NCI-H1105 (cell line): ENCODE results near the gene C19orf53.

Experiments
- DNase-seq: peaks from one replicate; lab custom pipeline; 2025; lab: John Stamatoyannopoulos, UW

C19orf53 gene

DNA sequence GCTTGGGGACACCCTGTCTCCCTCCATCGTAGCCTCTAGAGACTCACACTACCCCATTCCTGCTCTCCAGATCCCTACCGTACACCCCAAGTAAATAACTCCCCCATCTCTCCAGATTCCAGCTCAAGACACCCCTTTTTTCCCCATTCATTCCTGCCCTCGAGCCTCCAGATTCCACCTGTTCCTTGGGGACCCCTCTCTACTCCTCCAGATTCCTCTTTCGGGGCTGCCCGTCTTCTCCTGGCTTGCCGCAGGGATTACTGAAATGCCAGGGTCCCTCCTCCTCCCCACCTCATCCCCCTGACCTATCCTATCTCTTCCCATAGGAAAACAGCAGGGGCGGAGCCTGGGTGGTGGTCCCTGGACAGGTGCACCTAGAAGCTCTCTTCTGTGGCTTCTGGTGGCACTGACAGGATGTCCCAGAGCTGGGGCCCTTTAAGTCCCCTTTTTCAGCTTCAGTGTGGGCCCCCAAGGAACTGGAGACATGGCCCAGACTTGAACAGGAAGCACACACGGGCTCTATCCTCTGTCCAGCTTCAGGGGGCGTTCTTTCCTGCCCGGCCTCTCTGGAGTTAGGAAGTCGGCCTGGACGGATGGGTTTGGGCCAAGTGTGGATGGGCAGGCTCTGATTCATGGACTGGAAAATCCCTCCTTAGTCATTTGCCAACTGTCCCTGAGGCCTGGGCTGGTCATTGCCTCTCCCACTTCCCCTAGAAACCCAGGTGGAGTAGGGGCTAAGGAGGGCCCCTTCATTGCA, 22.2 kb downstream of the C19orf53 start:
- DNase-seq, result no peak

DNA sequence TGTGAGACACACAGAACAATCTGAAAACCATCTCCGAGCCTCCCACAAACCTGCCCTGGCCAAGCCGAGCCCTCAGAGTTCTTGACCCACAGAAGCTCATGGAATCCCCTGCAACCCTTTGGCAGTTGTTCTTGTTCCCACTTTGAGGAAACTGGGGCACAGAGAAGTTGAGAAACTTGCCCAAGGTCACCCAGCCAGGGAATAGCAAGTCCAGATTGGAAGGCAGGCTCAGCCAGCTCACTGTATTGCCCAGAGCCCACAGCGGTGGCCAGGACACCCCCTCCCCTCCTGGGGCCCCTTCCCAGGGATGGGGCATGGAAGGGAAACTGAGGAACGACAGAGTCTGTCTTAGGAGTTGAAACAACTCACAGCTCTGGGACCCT, 22.8 kb downstream of the C19orf53 start:
- no peak for DNase-seq

DNA sequence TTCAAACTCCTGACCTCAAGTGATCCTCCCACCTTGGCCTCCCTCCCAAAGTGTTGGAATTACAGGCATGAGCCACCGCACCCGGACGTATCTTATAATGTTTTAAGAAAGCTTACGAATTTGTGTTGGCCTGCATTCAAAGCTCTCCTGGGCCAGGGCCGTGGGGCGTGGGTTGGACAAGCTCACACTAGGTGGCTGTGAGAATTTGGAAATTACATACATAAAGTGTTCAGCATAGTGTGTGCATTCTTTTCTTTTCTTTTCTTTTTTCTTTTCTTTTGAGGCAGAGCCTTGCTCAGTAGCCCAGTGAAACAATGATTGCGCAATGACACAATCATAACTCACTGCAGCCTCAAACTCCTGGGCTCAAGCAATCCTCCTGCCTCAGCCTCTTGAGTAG, 23.6 kb downstream of the C19orf53 start:
- no peak for DNase-seq

DNA sequence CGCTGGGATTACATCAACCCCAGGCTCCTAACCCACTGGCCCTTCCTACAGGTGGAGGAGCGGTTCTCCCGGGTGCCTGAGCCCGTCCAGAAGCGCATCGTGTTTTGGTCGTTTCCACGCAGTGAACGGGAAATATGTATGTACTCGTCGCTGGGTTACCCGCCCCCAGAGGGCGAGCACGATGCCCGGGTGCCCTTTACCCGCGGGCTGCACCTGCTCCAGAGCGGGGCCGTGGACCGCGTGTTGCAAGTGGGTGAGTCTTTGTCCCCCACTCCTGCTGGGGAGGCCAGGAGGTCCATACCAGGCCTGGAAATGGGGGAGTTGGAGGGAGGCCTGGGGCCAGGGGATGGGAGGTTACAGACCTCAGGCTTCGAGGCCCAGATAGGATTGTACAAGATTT, 25.4 kb downstream of the C19orf53 start:
- DNase-seq, result no peak

DNA sequence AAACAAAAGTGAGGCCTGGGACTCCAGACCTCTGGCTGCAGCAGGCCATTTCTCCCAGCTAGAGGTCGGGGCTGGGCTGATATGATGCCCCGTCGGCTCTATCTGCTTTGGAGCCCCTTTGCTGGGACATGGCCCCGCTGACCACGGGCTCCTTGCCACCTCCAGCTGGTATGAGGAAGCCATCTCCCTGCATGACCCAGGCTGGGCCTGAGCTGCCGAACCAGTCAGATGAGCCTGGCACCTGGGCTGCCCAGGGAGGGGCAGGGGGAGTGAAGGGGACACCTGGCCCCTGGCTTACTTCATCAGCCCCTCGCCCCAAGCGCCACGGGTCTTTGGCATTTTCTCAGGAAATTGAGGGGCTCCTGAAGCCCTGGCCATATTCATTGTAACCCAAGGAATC, 28.8 kb downstream of the C19orf53 start:
- no peak for DNase-seq

DNA sequence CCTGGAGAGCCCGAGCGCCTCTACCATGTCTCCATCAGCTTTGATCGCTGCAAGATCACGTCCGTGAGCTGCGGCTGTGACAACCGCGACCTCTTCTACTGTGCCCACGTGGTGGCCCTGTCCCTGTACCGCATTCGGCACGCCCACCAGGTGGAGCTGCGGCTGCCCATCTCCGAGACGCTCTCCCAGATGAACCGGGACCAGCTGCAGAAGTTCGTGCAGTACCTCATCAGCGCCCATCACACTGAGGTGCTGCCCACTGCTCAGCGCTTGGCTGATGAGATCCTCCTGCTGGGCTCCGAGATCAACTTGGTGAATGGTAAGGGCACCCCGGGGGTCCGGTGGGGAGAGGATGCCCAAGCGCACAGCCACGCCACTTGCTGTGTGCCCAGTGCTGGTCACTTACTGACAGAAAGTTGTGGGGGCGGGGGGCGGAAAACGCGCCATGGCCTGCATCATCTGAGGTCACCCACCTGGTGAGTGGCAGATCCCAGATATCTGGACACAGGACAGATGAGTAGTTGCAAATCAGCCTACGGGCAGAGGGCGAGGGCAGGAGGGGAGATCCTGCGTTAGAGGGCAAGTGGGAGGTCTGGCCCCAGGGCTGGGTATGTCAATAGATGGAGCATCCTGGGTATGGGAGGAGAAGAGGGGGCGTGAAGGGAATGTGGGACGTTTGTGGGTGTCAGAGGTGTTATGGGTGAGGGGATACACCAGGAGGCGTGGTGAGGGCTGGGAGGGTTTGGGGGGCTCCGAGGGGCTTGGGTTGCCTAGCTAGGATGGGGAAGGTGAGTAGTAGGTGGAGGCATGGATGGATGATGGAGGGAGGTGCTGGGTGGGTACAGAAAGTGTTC, 30.8 kb downstream of the C19orf53 start:
- no peak for DNase-seq

DNA sequence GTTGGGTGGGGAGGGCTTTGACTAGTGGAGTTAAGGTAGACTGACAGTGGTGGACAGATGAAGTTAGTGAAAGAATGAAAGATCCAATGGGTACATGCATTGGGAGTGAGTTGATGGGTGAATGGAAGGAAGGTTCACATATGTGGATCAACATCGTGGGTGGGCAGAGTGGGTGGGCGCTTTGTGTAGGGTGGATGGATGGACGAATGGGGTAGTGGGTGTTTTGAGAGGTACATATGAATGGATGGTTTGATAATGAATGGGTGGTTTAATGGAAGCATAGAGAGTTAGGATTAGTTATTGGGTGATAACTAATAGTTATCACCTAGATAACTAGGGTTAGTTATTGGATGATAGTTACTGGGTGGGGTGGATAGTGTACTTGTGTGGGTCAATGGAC, 32.5 kb downstream of the C19orf53 start:
- no peak for DNase-seq

DNA sequence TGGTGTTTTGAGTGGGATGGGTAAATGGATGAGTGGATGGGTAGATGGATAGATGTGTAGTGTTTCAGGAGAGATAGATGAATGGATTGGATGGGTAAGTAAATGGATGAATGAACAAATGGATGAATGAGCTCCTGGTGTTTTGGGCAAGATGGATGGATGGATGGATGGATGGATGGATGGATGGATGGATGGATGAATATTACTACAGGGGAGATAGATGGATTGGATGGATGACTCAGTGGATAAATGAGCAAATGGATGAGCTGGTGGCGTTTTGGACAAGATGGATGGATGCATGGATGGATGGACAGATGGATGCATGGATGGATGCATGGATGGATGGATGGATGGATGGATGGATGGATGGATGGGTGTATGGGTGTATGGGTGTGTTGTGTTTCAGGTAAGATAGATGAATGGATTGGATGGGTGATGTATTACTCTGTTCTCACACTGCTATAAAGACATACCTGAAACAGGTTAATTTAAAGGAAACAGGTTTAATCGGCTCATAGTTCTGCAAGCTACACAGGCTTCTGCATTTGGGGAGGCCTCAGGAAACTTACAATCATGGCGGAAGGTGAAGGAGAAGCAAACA, 33.3 kb downstream of the C19orf53 start:
- no peak for DNase-seq

DNA sequence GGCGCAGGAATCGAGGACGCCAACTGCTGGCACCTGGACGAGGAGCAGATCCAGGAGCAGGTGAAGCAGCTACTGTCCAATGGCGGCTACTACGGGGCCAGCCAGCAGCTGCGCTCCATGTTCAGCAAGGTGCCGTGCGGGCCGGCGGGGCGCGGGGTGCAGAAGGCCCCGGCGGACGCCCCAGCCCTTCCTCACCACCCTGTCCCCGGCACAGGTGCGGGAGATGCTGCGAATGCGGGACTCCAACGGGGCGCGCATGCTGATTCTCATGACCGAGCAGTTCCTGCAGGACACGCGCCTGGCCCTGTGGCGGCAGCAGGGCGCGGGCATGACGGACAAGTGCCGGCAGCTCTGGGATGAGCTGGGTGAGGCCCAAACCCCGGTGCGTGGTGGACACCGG, 34.6 kb downstream of the C19orf53 start:
- no peak for DNase-seq

DNA sequence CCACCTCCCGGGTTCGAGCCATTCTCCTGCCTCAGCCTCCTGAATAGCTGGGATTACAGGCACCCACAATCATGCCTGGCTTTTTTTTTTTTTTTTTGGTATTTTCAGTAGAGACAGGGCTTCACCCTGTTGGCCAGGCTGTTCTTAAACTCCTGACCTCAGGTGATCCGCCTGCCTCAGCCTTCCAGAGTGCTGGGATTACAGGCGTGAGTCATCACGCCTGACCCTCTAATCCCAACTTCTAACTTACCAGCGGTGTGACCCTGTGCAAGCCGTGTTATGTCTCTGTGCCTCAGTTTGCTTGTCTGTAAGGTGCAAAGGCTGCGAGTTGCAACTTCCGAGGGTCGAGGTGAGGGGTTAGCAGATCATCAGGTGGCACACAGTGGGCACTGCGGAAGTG, 38.3 kb downstream of the C19orf53 start:
- DNase-seq, result no peak

DNA sequence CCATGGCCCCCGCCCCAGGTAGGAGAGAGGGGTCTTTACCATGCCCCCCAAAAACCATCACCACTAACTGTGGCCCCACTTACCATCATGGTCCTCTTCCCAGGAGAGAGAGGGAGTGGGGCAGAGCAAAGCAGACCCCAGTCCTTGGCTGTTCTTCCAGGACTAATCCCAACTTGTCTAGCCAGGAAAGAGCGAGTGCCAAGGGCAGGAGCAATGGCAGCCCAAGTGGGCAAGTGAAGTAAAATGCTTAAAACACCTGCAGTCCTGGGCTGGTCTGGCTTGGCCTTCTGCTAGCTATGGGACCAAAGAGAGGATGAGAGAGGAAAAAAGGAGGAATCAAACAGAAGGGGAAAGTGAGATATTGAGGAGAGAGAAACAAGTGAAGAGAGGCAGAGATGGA, 38.9 kb downstream of the C19orf53 start:
- no peak for DNase-seq

DNA sequence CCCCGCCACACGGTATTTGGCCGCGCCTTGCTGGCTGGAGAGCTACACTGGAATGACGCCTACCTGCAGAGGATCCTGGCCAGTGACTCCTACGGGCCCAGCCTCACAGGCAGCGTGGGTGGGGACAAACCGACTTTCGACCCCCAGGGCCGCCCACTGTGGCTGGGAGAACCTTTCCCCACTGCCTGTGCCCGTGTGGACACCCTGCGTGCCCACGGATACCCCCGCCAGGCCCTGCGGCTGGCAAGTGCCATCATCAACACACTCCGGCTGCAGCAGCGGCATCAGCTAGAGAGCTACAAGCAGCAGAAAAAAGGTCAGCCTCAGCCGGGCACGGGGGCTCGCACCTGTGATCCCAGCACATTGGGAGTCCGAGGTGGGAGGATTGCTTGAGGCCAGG, 40.3 kb downstream of the C19orf53 start:
- no peak for DNase-seq

DNA sequence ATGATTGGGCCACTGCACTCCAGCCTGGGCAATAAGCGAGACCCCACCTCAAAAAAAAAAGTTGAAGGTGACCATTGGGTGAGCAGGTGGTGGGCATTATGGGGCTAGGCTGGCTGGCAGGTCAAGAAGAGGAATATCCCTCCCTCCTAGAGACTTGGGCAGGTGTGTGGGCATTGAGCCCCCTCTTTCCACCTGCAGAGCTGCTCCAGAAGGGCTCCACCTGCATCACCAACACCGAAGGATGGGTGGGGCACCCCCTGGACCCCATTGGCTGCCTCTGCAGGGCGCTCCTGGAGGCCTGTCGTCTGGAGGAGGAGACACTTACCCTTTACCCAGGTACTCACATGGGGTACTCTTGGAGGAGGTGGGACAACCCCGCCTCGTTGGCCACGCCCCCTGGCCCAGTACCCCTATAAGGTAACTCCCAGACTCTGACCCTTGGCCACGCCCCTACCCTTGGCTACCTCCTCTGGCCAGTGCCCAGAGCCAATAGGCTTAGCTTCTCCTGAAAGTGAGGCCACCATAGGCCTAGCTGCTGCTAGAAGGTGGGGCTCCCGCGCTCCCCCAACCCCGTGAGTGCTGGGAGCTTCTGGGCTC, 42.9 kb downstream of the C19orf53 start:
- no peak for DNase-seq

DNA sequence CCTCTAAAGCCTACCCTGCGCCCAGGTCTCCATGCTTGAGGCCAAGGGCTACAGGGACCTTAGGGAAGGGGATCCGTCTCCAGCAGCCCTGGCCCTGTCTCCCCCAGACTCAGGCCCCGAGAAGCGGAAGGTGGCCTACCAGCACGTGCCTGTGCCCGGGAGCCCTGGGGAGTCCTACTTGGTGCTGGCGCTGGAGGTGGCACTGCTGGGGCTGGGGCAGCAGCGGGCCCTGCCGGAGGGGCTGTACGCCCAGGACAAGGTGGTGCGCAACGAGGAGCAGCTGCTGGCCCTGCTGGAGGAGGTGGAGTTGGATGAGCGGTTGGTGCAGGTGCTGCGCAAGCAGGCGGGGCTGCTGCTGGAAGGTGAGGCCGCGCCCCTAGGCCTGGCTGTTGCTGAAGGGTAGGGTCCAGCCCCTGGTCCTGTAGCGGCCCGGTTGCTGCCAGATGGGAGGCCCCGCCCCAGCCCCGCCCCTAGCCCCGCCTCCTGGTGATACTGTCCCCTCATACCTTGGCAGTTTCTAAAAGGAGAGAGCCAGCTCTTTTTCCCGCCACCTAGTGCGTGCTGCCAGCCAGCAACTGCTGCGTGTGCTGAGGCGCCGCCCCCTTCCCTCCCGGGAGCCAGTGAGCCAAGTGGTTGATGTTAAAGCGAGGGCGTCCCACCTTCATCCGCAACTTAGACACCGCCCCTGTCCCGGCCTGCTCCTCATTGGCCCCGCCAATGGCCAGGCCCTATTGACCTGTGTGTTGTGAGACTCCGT, 43.5 kb downstream of the C19orf53 start:
- no peak for DNase-seq

DNA sequence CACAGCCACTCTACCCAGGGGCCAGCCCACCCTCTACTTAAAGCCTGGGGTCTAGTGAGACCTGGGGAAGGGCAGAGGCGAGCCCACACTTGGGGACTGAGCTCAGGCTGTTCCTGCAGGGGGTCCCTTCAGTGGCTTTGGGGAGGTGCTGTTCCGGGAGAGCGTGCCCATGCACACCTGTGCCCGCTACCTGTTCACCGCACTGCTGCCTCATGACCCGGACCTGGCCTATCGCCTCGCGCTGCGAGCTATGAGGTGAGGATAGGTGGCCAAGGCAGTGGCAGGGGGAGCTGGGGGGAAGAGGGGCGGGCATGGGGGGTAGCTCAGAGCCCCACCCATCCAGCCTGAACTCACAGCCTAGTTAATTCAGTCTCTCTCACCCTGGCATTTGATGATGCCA, 45.0 kb downstream of the C19orf53 start:
- DNase-seq, result no peak

DNA sequence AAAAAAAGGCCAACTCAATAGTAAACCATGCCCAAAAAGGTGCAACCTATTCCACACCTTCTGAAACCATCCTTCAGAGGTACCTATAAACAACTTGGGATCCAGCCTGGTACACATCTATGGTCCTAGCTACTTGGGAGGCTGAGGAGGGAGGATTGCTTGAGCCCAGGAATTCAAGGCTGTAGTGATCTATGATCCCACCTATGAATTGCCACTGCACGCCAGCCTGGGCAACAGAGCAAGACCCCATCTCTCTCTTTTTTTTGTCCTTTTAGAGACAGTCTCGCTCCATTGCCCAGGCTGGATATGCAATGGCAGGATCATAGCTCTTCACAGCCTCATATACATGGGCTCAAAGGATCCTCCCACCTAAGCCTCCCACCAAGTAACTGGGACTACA, 47.0 kb downstream of the C19orf53 start:
- DNase-seq, result no peak

DNA sequence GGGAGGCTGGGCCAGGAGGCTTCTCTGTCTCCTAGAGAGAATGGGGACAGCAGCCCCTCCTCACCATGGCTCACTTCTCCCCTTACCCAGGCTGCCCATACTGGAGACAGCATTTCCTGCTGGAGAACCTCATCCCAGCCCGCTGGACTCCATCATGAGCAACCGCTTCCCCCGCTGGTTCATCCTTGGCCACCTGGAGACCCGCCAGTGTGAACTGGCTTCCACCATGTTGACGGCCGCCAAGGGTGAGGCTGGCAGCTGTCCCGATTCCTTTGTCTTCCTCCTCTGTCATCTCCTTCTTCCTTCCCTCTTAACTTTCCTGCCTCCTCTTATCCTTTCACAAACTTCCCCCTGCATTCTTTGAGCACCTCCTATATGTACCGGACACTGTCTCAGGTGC, 49.0 kb downstream of the C19orf53 start:
- DNase-seq, result no peak

DNA sequence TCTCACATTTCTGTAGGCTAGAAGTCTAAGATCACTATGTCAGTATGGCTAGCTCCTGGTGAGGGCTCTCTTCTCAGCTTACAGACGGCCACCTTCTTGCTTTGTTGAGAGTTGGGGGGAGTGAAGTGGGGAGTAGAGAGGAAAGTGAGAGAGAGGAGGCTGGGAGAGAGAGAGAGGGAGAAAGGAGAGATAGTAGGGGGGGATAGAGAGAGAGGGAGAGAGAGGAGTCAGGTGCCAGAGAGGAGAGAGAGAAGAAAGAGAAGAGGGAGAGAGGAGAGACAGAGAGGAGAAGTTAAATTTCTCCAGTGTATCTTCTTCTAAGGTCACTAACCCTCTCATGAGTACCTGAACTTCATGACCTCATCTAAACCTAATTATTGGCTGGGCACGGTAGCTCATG, 49.6 kb downstream of the C19orf53 start:
- no peak for DNase-seq

DNA sequence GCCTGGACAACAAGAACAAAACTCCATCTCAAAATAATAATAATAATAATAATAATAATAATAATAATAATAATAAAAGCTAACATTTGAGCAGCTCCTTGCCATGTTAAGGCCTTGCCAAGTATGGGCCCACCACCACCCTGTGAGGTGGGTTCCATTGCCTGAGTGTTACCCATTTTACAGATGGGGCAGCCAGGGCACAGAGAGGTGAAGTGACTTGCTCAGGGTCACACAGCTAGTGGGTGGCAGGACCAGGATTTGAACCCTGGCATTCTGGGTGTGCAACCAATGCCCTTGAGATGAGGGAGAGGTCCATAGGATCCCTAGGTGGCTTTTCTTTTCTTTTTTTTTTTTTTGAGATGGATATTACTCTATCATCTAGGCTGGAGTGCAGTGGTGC, 50.4 kb downstream of the C19orf53 start:
- DNase-seq, result no peak

DNA sequence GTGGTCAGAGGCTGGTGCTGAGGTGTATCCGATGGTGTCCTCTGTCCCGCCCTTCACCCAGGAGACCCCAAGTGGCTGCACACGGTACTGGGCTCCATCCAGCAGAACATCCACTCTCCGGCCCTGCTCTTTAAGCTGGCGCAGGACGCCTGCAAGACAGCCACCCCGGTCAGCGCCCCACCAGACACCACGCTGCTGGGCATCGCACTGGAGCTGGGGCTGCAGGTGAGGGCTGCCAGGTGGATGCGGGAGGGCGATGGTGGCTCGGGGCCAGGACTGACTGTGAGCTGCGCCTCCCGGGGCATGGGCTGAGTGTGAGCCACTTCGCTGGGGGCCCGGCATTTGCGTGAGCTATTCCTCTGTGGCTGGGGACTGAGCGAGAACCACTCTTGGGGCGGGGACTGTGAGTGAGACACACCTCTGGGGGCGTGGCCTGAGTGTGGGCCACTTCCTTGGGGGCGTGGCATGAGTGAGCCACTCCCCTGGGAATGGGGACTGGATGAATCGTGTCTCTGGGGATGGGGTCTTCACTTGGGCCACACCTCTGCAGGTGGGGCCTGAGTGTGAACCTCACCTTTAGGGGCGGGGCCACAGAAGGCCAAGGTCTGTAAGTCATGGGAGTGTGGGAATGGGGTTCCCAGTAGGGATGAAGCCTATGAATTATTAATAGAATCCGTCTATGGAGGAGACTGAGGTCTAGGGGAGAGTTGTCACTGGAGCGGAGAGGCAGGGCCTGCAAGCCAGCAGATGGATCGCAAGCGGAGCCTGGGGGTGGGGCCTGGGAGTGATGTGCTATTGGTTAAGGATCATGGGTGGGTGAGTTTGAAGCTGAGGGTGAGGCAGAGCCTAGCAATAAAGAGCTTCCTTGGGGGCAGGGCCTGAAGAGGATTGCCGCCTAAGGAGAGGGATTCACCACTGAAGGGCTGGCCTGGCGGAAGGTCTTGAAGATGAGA, 51.5 kb downstream of the C19orf53 start:
- no peak for DNase-seq
